Right cardiac atrium (tissue), 5 donors: ENCODE measurements around the gene ZNRD2. TPM values are rescaled to one million over a fixed set of nuclear protein-coding genes. Genes with fewer than 3 reads are reported as not detected.

Experiments
- ATAC-seq, 2 donors: fragments of 200-7000 bp; cut with Tn5 transposase; one replicate each; pipeline versions ENCODE4 v1.8.0 to v1.9.1; 2020; ENCODE audit warnings: moderate library complexity in 2 of 2, mild to moderate bottlenecking in 1 of 2
- DNase-seq, 3 donors: peaks; one replicate each; pipeline ENCODE4 v3.0.0-alpha.2; 2020
- H3K27ac ChIP-seq: one replicate; pipeline ENCODE4 v1.5.1; 2013; ENCODE audit warnings: mild to moderate bottlenecking, low read length, control low read depth, moderate library complexity
- H3K27me3 ChIP-seq: one replicate; pipeline ENCODE4 v1.6.1; 2013; ENCODE audit not compliant: control insufficient read depth, insufficient read depth
- H3K4me1 ChIP-seq: one replicate; pipeline ENCODE4 v1.6.1; 2013; ENCODE audit warnings: low read length; ENCODE audit not compliant: control insufficient read depth, insufficient read depth
- H3K4me3 ChIP-seq: one replicate; pipeline ENCODE4 v1.5.1; 2013; ENCODE audit warnings: low read length, control low read depth
- H3K9me3 ChIP-seq: one replicate; pipeline ENCODE4 v1.6.1; 2013; ENCODE audit warnings: low read length; ENCODE audit not compliant: control insufficient read depth
- WGBS: extraction: QIAGEN DNeasy Blood & Tissue Kit; methylation state at CpG from one replicate; pipeline ENCODE4 v1.1.7; 2013; 5-methylcytosine and 5-hydroxymethylcytosine counted together
- intact Hi-C, 4 donors: fragments of 100-400 bp; cut with DNase I; formaldehyde crosslinking; loops; one replicate each; pipeline versions ENCODE4 v1.11.0 to v1.14.0; 2022 to 2023
- polyA plus RNA-seq: library from polyadenylated mRNA; stranded (reverse); fragments of 200-250 nt; gene quantifications from one replicate; pipeline ENCODE4 v1.2.3, GENCODE V29; 2013
- total RNA-seq, 4 donors: library from RNA; stranded (reverse); fragmentation: NEBNext Ultra II Directional; extraction: Animal tissue kit (Norgen Biotek cat#: 25700); gene quantifications; one replicate each; pipeline ENCODE4 v1.2.1, GENCODE V29; 2021
- donor health status: healthy with polysubstance abuse.
- donor health status: DM: no; HTN: yes; CAD: no.
- donor health status: DM: no; HTN: no; CAD: no.
- donor health status: DM: no; HTN: yes; CAD: no; lungs with severe emphysema.
- donor health status: DM: yes; HTN: yes; CAD: no.

ZNRD2 gene
- total and polyA plus RNA-seq, 5 donors = 32.6 to 56.8 (median 35.2) TPM

- Histone ChIP-seq H3K27me3 (no peaks in the 10 kb centered on the region), H3K27ac (no peak overlapping the region), H3K4me1 (peaks cover 6% of the 10 kb centered on the region), H3K9me3 (no peaks in the 10 kb centered on the region), H3K4me3 (no peak overlapping the region)
- intact Hi-C loops = no loop called here
- 83% methylated on average over 92 of the region's 92 CpGs for WGBS
- DNase-seq = peak in 2 of 3 donors; percentile 64 to 67
- ATAC-seq = no peak
These were observed 31.1 kb upstream of the ZNRD2 start for GRCh38 chr11:65538915-65539743.

DNA sequence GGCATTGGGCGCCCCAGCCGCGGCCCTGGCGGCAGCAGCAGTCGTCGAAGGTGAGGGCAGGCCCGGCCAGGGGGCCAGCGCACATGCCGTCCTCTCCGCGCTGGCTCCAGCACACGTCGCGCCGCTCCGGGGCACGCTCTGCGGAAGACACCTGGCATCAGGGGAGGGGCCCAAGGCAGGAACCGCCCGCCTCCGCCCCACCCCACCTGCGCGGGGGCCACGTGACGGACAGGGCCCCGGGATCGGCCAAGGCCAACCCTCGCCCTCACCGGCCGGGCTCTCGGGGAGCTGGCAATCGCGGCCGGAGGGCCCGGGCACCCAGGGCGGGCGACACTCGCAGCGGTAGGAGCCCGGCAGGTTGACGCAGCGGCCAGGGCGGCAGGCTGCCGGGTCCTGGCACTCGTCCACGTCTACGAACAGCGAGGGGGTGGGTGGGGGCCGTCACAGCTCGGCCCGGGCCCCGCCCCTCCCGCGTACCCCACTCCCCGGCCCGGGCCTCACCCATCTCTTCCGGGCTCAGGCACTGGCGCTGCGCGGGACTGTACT, 30.5 kb upstream of the ZNRD2 start:
- DNase-seq = no peak
- 22% methylated on average over 60 of the region's 60 CpGs for WGBS
- no peaks in the 10 kb centered on the region for H3K27me3 ChIP-seq
- intact Hi-C loops = loop anchor here in 3 of 4 donors (5.0 to 10.0 kb wide), 2 partner anchors 52 to 65 kb away; no protein-coding TSS in a partner anchor
- H3K27ac ChIP-seq = peak overlapping the region; percentile 79
- ATAC-seq = no peak
- H3K9me3 ChIP-seq = no peaks in the 10 kb centered on the region
- H3K4me3 ChIP-seq = peak overlapping the region; percentile 36
- H3K4me1 ChIP-seq = peaks cover 6% of the 10 kb centered on the region

- H3K27ac ChIP-seq = peak overlapping the region; percentile 90
- no peaks in the 10 kb centered on the region for H3K27me3 ChIP-seq
- under 1% methylated on average over 78 of the region's 78 CpGs for WGBS
- intact Hi-C loops = loop anchor here in 3 of 4 donors (5.0 to 10.0 kb wide), 2 partner anchors 52 to 64 kb away; no protein-coding TSS in a partner anchor
- peak; percentile 91 to 97 (median 96) for DNase-seq
- peaks cover 6% of the 10 kb centered on the region for H3K4me1 ChIP-seq
- H3K9me3 ChIP-seq = no peaks in the 10 kb centered on the region
- peak overlapping the region; percentile 36 for H3K4me3 ChIP-seq
- ATAC-seq = peak; percentile 90 to 93
These were observed 29.8 kb upstream of the ZNRD2 start for GRCh38 chr11:65540290-65541092.

DNA sequence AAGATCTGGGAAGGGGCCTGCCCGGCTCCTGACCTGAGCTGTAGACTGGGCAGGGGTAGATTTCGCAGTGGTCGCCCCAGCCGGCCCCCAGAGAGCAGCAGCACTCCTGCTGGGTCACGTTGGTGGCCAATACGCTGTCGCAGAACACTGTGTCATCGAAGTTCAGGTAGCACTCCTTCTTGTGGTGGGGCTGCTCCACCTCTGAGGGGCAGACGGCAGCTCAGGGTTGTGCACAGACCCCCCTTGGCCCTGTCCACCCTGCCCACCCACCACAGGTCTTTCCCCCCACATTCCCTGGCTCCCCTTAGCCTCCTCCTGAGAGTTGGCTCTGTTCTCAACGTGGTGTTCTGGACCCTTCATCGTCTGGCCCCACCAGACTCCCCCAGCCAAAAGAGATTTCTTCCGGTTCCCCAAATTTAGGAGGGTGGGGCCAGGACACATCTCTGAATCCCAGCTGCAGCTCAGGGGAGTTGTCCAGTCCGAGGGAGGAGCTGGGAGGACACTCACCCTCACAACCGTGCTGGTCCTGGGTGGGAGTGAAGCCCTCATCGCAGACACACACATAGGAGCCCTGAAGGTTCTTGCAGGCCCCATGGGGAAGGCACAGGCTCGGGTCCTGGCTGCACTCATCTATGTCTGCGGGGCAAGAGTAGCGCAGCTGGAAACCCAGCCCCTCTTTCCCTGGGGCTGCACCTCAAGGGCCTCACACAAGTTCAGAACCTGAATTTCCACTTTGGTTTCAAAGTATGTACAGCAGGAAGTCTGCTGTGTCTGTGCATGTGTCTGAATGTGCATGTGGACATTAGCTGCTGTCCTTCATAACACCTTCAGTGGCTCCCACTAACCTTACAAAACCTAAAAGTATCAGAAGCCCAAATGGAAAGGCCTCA, 28.9 kb upstream of the ZNRD2 start:
- ATAC-seq = peak in 1 of 2 donors; percentile 0
- Histone ChIP-seq H3K27me3 (no peaks in the 10 kb centered on the region), H3K4me1 (peaks cover 6% of the 10 kb centered on the region), H3K4me3 (peak overlapping the region; percentile 36), H3K27ac (peak overlapping the region; percentile 90), H3K9me3 (no peaks in the 10 kb centered on the region)
- peak in 1 of 3 donors; percentile 55 for DNase-seq
- intact Hi-C loops = loop anchor here in 3 of 4 donors (5.0 to 10.0 kb wide), 2 partner anchors 51 to 63 kb away; no protein-coding TSS in a partner anchor
- WGBS = 38% methylated on average over 18 of the region's 18 CpGs

GRCh38 chr11:65542738-65543390, 27.4 kb upstream of the ZNRD2 start:
- Histone ChIP-seq H3K4me3 (no peak overlapping the region), H3K27me3 (no peaks in the 10 kb centered on the region), H3K4me1 (peaks cover 6% of the 10 kb centered on the region), H3K27ac (no peak overlapping the region), H3K9me3 (no peaks in the 10 kb centered on the region)
- DNase-seq = no peak
- WGBS = 91% methylated on average over 3 of the region's 3 CpGs
- intact Hi-C loops = loop anchor here in 3 of 4 donors (5.0 to 10.0 kb wide), 2 partner anchors 49 to 62 kb away; no protein-coding TSS in a partner anchor
- ATAC-seq = no peak

GRCh38 chr11:65545853-65546216, 24.4 kb upstream of the ZNRD2 start:
- no peak for DNase-seq
- H3K9me3 ChIP-seq = no peaks in the 10 kb centered on the region
- intact Hi-C loops = loop anchor here in 2 of 4 donors (10.0 kb wide), 1 partner anchor 59 kb away; no protein-coding TSS in a partner anchor
- H3K4me3 ChIP-seq = no peak overlapping the region
- no peaks in the 10 kb centered on the region for H3K27me3 ChIP-seq
- peaks cover 3% of the 10 kb centered on the region for H3K4me1 ChIP-seq
- H3K27ac ChIP-seq = no peak overlapping the region
- WGBS = 80% methylated on average over 4 of the region's 4 CpGs
- ATAC-seq = no peak

GRCh38 chr11:65546217-65546958, 23.9 kb upstream of the ZNRD2 start:
- Histone ChIP-seq H3K27ac (no peak overlapping the region), H3K27me3 (no peaks in the 10 kb centered on the region), H3K4me1 (no peaks in the 10 kb centered on the region), H3K4me3 (no peak overlapping the region), H3K9me3 (no peaks in the 10 kb centered on the region)
- ATAC-seq (peak; percentile 79 to 83), DNase-seq (peak; percentile 83 to 95 (median 92))
- intact Hi-C loops = loop anchor here in 2 of 4 donors (10.0 kb wide), 1 partner anchor 58 kb away; no protein-coding TSS in a partner anchor
- 47% methylated on average over 64 of the region's 64 CpGs for WGBS

- 81% methylated on average over 52 of the region's 52 CpGs for WGBS
- intact Hi-C loops = loop anchor here in 2 of 4 donors (10.0 kb wide), 1 partner anchor 57 kb away; no protein-coding TSS in a partner anchor
- ATAC-seq = no peak
These were observed 22.7 kb upstream of the ZNRD2 start for GRCh38 chr11:65547446-65548125.

DNA sequence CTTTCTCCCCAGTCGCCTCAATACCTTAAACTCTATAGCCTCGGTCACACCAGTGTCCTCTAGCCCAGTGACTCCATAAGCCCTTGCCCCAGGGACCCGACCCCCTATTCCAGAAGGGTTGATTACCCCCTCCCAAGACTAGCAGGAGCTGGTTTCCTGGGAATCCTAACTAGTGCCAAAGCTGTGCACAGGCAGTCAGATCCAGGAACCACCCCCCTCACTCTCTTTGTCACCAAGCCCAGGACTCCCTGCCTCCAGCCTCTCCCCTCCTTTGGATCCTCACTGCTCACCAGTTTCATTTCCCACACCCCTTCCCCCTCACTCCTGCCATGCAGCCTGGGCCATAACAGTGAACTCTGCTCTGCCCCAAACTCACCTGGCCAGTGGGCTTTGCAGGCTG, 21.9 kb upstream of the ZNRD2 start:
- no peak overlapping the region for H3K27ac ChIP-seq
- WGBS = 90% methylated on average over 3 of the region's 3 CpGs
- intact Hi-C loops = loop anchor here in 2 of 4 donors (10.0 kb wide), 1 partner anchor 56 kb away; no protein-coding TSS in a partner anchor

More at GRCh38 chr11:65547446-65548125, 22.7 kb upstream of the ZNRD2 start:
- H3K27me3 ChIP-seq = no peaks in the 10 kb centered on the region
- no peak overlapping the region for H3K4me3 ChIP-seq
- H3K4me1 ChIP-seq = no peaks in the 10 kb centered on the region
- H3K9me3 ChIP-seq = no peaks in the 10 kb centered on the region
- H3K27ac ChIP-seq = no peak overlapping the region
- DNase-seq = peak in 2 of 3 donors; percentile 47 to 67

More for the DNA sequence above, 21.9 kb upstream of the ZNRD2 start:
- ATAC-seq (no peak), DNase-seq (peak in 1 of 3 donors; percentile 26)
- Histone ChIP-seq H3K27me3 (no peaks in the 10 kb centered on the region), H3K9me3 (no peaks in the 10 kb centered on the region), H3K4me1 (no peaks in the 10 kb centered on the region), H3K4me3 (no peak overlapping the region)
